Measurements from ENCODE around the gene SPATA2L. TPM values are rescaled to one million over a fixed set of nuclear protein-coding genes. Genes with fewer than 3 reads are reported as not detected.
"Not testable (repeated sequence)": the region's sequence is repeated elsewhere in the genome, so short reads cannot be mapped to it uniquely, and the experiment has no call there.

Gene SPATA2L
- total RNA-seq, 1 donor from 2014 or later, result 2.3 TPM

GRCh38 chr16:89693931-89694783, 7.3 kb downstream of the SPATA2L start:
- intact Hi-C loops (cut with micrococcal nuclease), result no loop called here
- ATAC-seq (no peak), DNase-seq (no peak)

DNA sequence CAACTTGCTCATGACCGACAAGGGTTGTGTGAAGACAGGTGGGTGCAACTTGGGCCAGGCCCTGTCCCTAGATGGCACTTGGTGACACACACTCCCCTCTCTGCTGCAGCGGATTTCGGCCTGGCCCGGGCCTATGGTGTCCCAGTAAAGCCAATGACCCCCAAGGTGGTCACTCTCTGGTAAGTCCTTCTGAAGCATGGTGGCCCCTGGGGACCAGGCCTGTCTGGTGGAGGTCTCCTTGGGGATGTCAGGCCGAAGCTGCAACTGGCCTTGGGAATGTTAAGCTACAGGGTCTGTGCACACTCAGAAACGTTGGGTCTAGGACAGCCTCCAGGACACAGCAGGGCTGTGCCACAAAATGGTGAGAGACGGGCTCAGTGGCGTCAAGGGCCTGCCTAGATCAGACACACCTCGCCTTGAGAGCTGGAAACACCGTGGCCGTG, 8.2 kb downstream of the SPATA2L start:
- ATAC-seq (no peak), DNase-seq (no peak)
- intact Hi-C loops (cut with micrococcal nuclease), result no loop called here

- ATAC-seq (no peak), DNase-seq (no peak)
- intact Hi-C loops (cut with micrococcal nuclease), result no loop called here
These were observed 9.4 kb downstream of the SPATA2L start for GRCh38 chr16:89691986-89692569.

DNA sequence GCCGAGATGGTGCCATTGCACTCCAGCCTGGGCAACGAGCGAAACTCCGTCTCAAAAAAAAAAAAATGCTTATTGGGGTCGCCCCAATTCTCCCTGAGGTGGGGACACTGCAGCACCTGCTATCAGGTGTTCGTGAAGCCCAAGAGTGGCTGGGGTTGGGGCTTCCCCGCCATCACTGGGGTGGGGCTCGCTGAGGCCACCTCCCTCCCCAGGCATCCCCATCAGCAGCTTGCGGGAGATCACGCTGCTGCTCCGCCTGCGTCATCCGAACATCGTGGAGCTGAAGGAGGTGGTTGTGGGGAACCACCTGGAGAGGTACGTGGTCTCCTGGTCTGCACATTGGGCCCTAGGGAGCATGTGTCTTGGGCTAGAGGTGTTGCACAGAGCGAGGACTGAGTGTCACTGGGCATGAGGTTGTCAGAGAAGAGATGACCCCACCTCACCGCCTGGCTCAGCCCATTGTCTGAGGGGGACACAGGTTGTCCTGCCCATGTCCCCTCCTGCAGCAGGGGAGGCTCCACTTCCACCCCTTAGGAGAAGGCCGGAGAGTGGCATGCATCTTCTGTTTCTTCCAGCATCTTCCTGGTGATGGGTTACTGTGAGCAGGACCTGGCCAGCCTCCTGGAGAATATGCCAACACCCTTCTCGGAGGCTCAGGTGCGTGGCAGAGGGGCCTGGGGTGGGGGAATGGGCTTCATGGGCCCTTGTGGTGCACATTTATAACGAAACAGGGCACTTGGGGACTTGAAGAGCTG, 10.1 kb downstream of the SPATA2L start:
- ATAC-seq, result no peak
- intact Hi-C loops (cut with micrococcal nuclease), result no loop called here
- no peak for DNase-seq

- ATAC-seq (no peak), DNase-seq (no peak)
- intact Hi-C loops (cut with micrococcal nuclease), result no loop called here
These were observed 11.1 kb downstream of the SPATA2L start for GRCh38 chr16:89690392-89690901.

DNA sequence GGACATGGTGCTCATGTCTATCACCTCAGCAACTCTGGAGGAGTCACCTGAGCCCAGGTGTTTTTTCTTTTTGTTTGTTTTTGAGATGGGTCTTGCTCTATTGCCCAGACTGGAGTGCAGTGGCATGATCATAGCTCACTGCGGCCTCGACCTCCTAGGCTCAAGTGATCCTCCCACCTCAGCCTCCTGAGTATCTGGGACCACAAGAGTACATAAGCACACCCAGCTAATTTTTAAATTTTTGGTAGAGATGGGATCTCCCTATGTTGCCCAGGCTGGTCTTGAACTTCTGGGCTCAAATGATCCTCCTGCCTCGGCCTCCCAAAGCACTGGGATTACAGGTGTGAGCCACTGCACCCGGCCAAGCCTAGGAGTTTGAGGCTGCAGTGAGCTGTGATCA, 11.9 kb downstream of the SPATA2L start:
- intact Hi-C loops (cut with micrococcal nuclease); ATAC-seq; DNase-seq: not testable (repeated sequence)

DNA sequence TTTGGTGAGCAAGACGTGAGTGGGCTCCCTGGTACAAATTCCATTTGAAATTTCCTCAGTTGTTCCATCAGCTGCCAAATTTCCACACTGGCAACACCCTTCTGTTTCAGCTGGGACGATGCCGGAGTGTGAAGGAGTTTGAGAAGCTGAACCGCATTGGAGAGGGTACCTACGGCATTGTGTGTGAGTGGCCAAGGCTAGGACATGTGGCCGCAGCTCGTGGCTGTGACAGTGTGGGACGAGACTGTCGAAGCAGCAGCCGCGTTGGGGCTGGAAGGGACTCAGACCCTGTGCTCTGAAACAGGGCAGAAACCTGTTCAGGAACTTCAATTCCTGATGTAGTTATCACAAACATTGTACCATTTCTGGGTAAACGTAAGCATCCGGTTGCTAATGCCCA, 12.4 kb downstream of the SPATA2L start:
- ATAC-seq, result no peak
- intact Hi-C loops (cut with micrococcal nuclease), result no loop called here
- no peak for DNase-seq

- intact Hi-C loops (cut with micrococcal nuclease), result no loop called here
- DNase-seq, result no peak
- no peak for ATAC-seq
These were observed 13.1 kb downstream of the SPATA2L start for GRCh38 chr16:89688395-89688794.

- ATAC-seq, result peak; percentile 37
- intact Hi-C loops (cut with micrococcal nuclease), result no loop called here
- peak; percentile 27 for DNase-seq
These were observed 14.2 kb downstream of the SPATA2L start for GRCh38 chr16:89687092-89687940.

- intact Hi-C loops (cut with micrococcal nuclease), result no loop called here
- peak; percentile 91 for DNase-seq
- ATAC-seq, result peak; percentile 96
These were observed 14.9 kb downstream of the SPATA2L start, which contains the start of gene CDK10 for GRCh38 chr16:89686520-89687091. Gene CDK10 (plus strand): TSS chr16:89686689. CDS start chr16:89686711, 22 bp downstream.

DNA sequence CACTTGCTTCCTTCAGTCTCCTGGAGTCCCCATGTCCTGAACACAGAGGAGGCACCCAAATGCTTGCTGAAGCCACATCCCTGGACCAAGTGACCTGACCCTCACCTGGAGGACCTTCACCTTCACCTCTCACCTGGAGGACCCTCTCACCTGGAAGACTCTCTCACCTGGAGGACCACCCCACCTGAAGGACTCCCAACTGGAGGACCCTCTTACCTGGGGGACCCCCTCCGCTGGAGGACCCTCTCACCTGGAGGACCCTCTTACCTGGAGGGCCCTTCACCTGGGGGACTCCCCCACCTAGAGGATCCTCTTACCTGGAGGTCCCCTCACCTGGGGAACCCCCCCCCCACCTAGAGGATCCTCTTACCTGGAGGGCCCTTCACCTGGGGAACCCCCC, 15.6 kb downstream of the SPATA2L start:
- ATAC-seq, result no peak
- intact Hi-C loops (cut with micrococcal nuclease), result no loop called here

GRCh38 chr16:89678258-89678657, 23.2 kb downstream of the SPATA2L start:
- no peak for ATAC-seq
- intact Hi-C loops (cut with micrococcal nuclease), result no loop called here
- no peak for DNase-seq

More for the DNA sequence above, 15.6 kb downstream of the SPATA2L start:
- no peak for DNase-seq

DNA sequence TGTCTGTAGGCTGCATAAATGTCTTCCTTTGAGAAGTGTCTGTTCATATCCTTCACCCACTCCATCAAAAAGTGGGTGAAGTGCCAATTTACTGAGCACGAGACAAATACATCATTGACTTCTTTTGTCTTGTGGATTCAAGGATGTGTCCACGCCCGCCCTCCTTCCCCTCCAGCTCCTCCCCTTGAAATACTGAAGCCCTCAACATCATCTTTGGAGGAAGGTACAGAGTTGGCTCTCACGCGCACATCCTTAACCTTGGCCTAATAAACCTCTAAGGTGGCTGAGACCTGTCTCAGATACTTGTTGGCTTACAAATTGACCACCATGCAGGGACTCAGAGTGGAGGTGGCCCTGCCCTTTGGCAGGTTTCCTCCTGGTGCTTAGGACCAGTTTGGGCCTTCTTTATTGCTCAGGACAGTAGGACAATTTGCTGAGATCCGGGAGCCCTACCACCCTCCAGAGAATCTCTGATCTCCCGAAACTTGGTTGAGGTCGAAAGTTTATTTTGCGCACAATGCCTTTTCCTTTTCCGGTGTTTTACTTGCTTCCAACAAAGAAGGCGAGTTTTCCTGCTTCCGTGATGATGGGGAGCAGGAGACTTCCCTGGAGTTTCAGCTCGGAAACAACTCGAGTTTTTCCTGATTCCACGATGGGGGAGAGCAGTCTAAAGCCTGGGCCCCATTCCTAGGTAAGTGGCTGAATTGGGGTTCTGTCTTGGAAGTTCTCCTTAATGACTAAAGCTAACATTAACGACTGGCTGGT, 29.1 kb downstream of the SPATA2L start:
- DNase-seq (no peak), ATAC-seq (no peak)
- intact Hi-C loops (cut with micrococcal nuclease), result no loop called here

GRCh38 chr16:89671565-89671964, 29.9 kb downstream of the SPATA2L start:
- ATAC-seq; DNase-seq; intact Hi-C loops (cut with micrococcal nuclease): not testable (repeated sequence)

- ATAC-seq, result no peak
- no peak for DNase-seq
- intact Hi-C loops (cut with micrococcal nuclease), result no loop called here
These were observed 30.7 kb downstream of the SPATA2L start for GRCh38 chr16:89670496-89671431.

DNA sequence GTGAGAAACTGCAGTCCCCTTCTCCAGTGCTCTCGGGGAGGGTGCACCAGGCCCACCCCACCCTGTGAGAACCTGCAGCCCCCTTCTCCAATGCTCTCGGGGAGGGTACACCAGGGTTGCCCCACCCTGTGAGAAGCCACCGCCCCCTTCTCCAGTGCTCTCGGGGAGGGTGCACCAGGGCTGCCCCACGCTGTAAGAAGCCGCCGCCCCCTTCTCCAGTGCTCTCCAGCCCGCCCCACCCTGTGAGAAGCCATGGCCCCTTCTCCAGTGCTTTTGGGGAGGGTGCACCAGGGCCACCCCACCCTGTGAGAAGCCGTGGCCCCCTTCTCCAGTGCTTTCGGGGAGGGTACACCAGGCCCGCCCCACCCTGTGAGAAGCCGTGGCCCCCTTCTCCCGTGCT, 31.8 kb downstream of the SPATA2L start:
- intact Hi-C loops (cut with micrococcal nuclease), result no loop called here
- DNase-seq (no peak), ATAC-seq (no peak)

- intact Hi-C loops (cut with micrococcal nuclease), result no loop called here
- ATAC-seq, result no peak
- no peak for DNase-seq
These were observed 32.7 kb downstream of the SPATA2L start for GRCh38 chr16:89668790-89669158.
